PC-9 (cell line): ENCODE results near the gene MICALL2.

Experiments used
- EZH2 ChIP-seq: fragments of 200-600 bp; sonication (generic); IDR thresholded peaks from 2 replicates; pipeline ENCODE4 v1.8.0; 2017; ENCODE audit warnings: antibody characterized with exemption, low read depth
- TF ChIP-seq, protein P1 (sequence below): fragments of 200-600 bp; sonication (generic); conservative IDR thresholded peaks from 2 replicates; pipeline ENCODE4 v1.6.1; 2017; ENCODE audit warnings: mixed run types, antibody characterized with exemption, mild to moderate bottlenecking, moderate library complexity

- TF ChIP-seq, protein P1, sequence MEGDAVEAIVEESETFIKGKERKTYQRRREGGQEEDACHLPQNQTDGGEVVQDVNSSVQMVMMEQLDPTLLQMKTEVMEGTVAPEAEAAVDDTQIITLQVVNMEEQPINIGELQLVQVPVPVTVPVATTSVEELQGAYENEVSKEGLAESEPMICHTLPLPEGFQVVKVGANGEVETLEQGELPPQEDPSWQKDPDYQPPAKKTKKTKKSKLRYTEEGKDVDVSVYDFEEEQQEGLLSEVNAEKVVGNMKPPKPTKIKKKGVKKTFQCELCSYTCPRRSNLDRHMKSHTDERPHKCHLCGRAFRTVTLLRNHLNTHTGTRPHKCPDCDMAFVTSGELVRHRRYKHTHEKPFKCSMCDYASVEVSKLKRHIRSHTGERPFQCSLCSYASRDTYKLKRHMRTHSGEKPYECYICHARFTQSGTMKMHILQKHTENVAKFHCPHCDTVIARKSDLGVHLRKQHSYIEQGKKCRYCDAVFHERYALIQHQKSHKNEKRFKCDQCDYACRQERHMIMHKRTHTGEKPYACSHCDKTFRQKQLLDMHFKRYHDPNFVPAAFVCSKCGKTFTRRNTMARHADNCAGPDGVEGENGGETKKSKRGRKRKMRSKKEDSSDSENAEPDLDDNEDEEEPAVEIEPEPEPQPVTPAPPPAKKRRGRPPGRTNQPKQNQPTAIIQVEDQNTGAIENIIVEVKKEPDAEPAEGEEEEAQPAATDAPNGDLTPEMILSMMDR: no peak; the same call in 1 of the 2 replicates
- TF ChIP-seq EZH2: no peak
Measured at GRCh38 chr7:1419688-1420087, 39.6 kb downstream of the MICALL2 start.
